HG02884 (cell line): Measurements from ENCODE around the gene SETX.

Source experiments
- ATAC-seq: cut with Tn5 transposase; IDR thresholded peaks from one replicate; pipeline ENCODE4 v1.9.1; 2021; ENCODE audit warnings: mild to moderate bottlenecking, moderate library complexity; ENCODE audit not compliant: unreplicated experiment

The SETX gene

DNA sequence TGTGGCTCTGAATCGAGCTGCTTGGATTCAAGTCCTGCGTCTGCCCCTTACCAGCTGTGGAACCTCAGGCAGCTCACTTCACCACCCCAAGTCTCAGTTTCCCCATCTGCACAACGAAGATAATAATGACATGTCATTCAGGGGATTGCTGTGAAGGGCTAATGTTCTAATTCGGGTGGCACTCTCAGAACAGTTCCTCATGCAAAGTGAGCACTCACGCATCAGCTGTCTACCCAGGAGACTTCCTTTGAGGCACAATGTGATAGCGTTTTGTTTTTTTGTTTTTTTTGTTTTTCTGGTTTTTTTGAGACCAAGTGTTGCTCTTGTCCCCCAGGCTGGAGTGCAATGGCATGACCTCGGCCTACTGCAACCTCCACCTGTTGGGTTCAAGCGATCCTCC, 136.6 kb downstream of the SETX start:
- ATAC-seq, result no peak

DNA sequence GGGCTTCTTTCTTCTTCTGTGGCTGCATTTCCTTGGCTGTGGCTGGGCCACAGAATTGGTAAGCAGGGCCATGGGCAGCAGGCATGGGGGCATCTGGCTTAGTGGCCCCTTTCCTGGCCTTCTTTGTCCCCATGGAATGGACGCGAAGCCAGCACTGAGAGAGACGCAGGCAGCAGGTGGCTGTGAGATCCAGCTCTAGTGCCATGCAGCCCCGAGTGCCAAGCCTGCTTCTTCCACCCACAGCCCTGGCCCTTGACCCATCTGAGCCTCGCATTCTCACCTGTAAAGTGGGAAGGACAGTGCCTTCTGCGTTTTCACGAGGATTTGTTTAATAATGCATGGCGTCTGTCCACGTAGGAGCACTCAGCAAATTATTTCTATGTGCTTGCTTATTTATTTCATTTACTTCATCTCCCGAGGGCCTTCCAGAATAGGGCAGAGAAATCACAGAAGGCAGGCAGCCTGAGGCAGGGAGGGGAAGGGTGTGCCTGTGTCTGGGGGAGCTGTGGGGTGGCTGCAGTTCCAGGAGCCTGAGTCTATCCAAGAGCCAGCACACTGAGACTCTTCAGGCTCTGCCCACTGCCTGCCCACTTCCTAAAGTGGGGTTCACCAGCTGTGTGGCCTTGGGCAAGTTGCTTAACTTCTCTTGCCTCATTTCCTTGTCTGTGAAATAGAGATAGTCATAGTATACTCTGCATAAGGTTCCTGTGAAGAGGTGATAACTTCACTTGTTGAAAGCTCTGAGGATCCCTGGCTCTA, 137.7 kb downstream of the SETX start:
- ATAC-seq, result no peak

DNA sequence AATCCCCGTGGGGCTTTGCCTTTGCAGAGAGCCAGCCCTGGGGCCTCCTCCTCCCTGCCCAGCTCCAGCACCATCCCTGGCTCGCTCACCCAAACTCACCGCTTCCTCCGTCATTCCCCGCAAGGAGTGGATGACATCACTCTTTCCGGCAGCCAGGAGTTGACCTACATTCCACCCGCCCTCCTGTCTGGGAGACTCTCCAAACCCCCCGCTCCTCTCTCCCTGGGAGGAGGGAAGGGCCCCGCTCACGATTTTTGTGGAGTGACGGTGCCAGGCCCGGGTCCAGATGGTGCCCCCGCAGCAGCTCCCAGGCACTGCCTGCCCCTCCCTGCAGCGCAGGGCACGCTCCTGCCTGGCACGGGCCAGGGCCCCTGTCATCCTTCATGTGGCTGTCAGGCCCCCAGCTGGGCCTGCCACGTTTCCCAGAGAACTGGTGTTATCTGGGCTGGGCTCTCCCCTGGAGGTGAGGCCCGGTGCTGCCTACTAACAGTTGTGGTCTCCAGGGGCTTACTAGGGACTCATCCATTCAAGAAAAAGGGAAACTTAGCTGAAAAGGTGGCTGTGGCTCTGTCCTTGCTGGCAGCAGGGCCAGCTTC, 140.7 kb downstream of the SETX start:
- no peak for ATAC-seq

DNA sequence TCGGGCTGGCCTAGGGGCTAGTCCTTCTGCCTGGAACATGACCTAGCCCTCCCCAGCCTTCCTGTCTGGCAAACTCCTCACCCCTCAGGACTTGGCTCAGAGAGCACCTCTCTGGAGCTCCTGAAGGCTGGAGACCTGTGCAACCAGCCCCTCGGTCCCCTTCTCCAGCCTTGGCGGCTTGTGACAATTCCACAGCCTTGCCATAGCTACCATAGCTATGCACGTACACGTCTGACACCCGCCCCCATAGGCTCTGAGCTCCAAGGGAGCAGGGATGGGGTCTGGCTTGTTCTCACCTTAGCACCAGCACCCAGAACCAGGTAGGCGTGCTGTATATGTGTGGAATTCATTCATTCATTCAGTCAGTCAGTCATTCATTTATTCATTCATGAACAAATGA, 143.2 kb downstream of the SETX start:
- ATAC-seq, result no peak
